Measurements from ENCODE around the gene MPI.

Gene MPI

GRCh38 chr15:74844319-74845207 lies 45.3 kb upstream of the MPI start:
- TF ChIP-seq CTCF (conservative IDR thresholded peaks at IDR 0.05): no peak
- peak overlapping the region; percentile 100 for H3K27ac ChIP-seq

GRCh38 chr15:74845208-74845568 lies 44.7 kb upstream of the MPI start:
- TF ChIP-seq CTCF (conservative IDR thresholded peaks at IDR 0.05): no peak
- H3K27ac ChIP-seq: peak overlapping the region; percentile 100

- H3K27ac ChIP-seq: peak overlapping the region; percentile 100; the same call in 1 of the 2 replicates
- TF ChIP-seq CTCF (conservative IDR thresholded peaks at IDR 0.05): no peak
These were observed 44.3 kb upstream of the MPI start for GRCh38 chr15:74845581-74845980.

- peak overlapping the region; percentile 73 for H3K27ac ChIP-seq
- TF ChIP-seq CTCF (conservative IDR thresholded peaks at IDR 0.05): no peak
These were observed 42.4 kb upstream of the MPI start for GRCh38 chr15:74847432-74847831.

- no peak for TF ChIP-seq CTCF (conservative IDR thresholded peaks at IDR 0.05)
- H3K27ac ChIP-seq: peak overlapping the region; percentile 8; the same call in 1 of the 2 replicates
These were observed 39.4 kb upstream of the MPI start for GRCh38 chr15:74850393-74850792.

- no peak overlapping the region for H3K27ac ChIP-seq
- TF ChIP-seq CTCF (conservative IDR thresholded peaks at IDR 0.05): no peak
These were observed 37.9 kb upstream of the MPI start for GRCh38 chr15:74851960-74852359.

- TF ChIP-seq CTCF (conservative IDR thresholded peaks at IDR 0.05): no peak
- H3K27ac ChIP-seq: no peak overlapping the region; the same call in 1 of the 2 replicates
These were observed 35.3 kb upstream of the MPI start for GRCh38 chr15:74854453-74855022.
